Measurements from ENCODE around the gene TMEM150A. TPM values are rescaled to one million over a fixed set of nuclear protein-coding genes. Genes with fewer than 3 reads are reported as not detected.
"Not testable (repeated sequence)": the region's sequence is repeated elsewhere in the genome, so short reads cannot be mapped to it uniquely, and the experiment has no call there.

The TMEM150A gene
- total RNA-seq, 1 experiment from 2014 or later, result 13.3 TPM

- Histone ChIP-seq H3K27me3 (ENCODE audit: low read length) (no peaks in the 10 kb centered on the region), H3K4me2 (ENCODE audit: low read depth, low read length, poor library complexity, severe bottlenecking) (no peak overlapping the region), H3K27ac (ENCODE audit: low read length) (no peak overlapping the region), H4K20me1 (ENCODE audit: insufficient read depth, low read depth, low read length) (no peaks in the 10 kb centered on the region), H3K9ac (ENCODE audit: low read length) (no peak overlapping the region), H3K4me3 (ENCODE audit: low read length) (no peak overlapping the region), H3K9me2 (replicated peaks; ENCODE audit: insufficient read depth, low read length) (no peaks in the 10 kb centered on the region), H3K36me3 (ENCODE audit: insufficient read depth, low read length) (peaks cover 13% of the 10 kb centered on the region; the same call in 1 of the 2 replicates), H3K4me1 (ENCODE audit: low read length) (peaks cover 27% of the 10 kb centered on the region), H3K9me3 (ENCODE audit: low read length) (no peaks in the 10 kb centered on the region), H2AFZ (ENCODE audit: low read length) (no peak overlapping the region), H3K79me2 (ENCODE audit: low read length) (peaks cover 34% of the 10 kb centered on the region)
- DNase-seq, result no peak
Observed at GRCh38 chr2:85607268-85608215, 5.0 kb upstream of the TMEM150A start.

- H3K27ac ChIP-seq (ENCODE audit: low read length), result no peak overlapping the region
- H2AFZ ChIP-seq (ENCODE audit: low read length), result no peak overlapping the region
- no peaks in the 10 kb centered on the region for H3K27me3 ChIP-seq (ENCODE audit: low read length)
- H3K9me3 ChIP-seq (ENCODE audit: low read length), result no peaks in the 10 kb centered on the region
- H3K9me2 ChIP-seq (replicated peaks; ENCODE audit: insufficient read depth, low read length), result no peaks in the 10 kb centered on the region
- peaks cover 22% of the 10 kb centered on the region for H3K79me2 ChIP-seq (ENCODE audit: low read length)
- no peak overlapping the region for H3K9ac ChIP-seq (ENCODE audit: low read length)
- H3K4me1 ChIP-seq (ENCODE audit: low read length), result peaks cover 29% of the 10 kb centered on the region
- H4K20me1 ChIP-seq (ENCODE audit: insufficient read depth, low read depth, low read length), result no peaks in the 10 kb centered on the region
- peaks cover 13% of the 10 kb centered on the region; the same call in 1 of the 2 replicates for H3K36me3 ChIP-seq (ENCODE audit: insufficient read depth, low read length)
- no peak for DNase-seq
- no peak overlapping the region for H3K4me2 ChIP-seq (ENCODE audit: low read depth, low read length, poor library complexity, severe bottlenecking)
- no peak overlapping the region for H3K4me3 ChIP-seq (ENCODE audit: low read length)
Observed at GRCh38 chr2:85606116-85606455, 3.6 kb upstream of the TMEM150A start.

- Histone ChIP-seq H3K4me2 (ENCODE audit: low read depth, low read length, poor library complexity, severe bottlenecking) (no peak overlapping the region), H3K79me2 (ENCODE audit: low read length) (peaks cover 18% of the 10 kb centered on the region), H4K20me1 (ENCODE audit: insufficient read depth, low read depth, low read length) (no peaks in the 10 kb centered on the region), H3K9me2 (replicated peaks; ENCODE audit: insufficient read depth, low read length) (no peaks in the 10 kb centered on the region), H3K4me3 (ENCODE audit: low read length) (no peak overlapping the region), H3K27me3 (ENCODE audit: low read length) (no peaks in the 10 kb centered on the region), H3K9me3 (ENCODE audit: low read length) (no peaks in the 10 kb centered on the region), H2AFZ (ENCODE audit: low read length) (no peak overlapping the region), H3K27ac (ENCODE audit: low read length) (no peak overlapping the region), H3K4me1 (ENCODE audit: low read length) (peaks cover 26% of the 10 kb centered on the region), H3K9ac (ENCODE audit: low read length) (no peak overlapping the region), H3K36me3 (ENCODE audit: insufficient read depth, low read length) (peaks cover 13% of the 10 kb centered on the region; the same call in 1 of the 2 replicates)
- no peak for DNase-seq
Observed at GRCh38 chr2:85605406-85606115, 3.1 kb upstream of the TMEM150A start.

DNA sequence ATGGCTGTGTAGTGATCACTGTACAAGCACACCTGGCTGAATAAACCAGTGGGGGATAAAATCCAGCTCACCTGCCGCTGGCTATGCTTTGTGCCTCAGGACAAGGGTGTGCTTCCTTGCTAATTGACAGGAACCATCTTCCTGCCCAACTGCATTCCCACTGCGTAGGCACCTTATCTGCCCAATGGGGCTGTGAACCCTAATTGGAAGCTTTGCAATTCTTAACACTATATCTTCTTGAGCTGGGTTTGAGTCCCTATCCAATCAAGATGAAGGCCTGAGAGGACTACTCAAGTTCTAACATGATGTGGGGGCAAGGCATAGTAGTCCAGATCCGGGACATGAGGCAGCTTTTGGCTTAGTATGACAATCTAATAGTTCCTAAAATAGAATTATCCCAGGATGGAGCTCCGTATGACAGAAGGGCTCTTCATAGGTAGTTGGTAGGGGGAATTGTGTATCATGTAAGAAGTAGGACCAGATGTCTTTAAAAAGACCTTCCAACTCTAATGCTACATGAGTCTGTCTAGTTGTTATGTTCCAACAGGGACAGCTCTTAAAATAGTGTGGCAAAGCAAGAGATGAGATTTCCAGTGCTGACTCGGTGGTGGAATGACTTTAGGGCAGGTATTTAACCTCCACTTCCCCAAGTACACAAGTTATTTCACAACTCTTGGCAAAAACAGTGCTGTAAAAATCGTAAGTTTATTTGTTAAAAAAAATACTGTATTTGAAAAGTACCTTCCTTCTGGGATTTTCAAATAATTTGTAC is 2.3 kb upstream of the TMEM150A start:
- H3K27ac ChIP-seq (ENCODE audit: low read length), result no peak overlapping the region
- peaks cover 12% of the 10 kb centered on the region; the same call in 1 of the 2 replicates for H3K79me2 ChIP-seq (ENCODE audit: low read length)
- H3K36me3 ChIP-seq (ENCODE audit: insufficient read depth, low read length), result peaks cover 13% of the 10 kb centered on the region; the same call in 1 of the 2 replicates
- no peak for DNase-seq
- no peak overlapping the region for H3K4me2 ChIP-seq (ENCODE audit: low read depth, low read length, poor library complexity, severe bottlenecking)
- H3K9ac ChIP-seq (ENCODE audit: low read length), result no peak overlapping the region
- no peaks in the 10 kb centered on the region for H3K27me3 ChIP-seq (ENCODE audit: low read length)
- H3K9me3 ChIP-seq (ENCODE audit: low read length), result no peaks in the 10 kb centered on the region
- H3K9me2 ChIP-seq (replicated peaks; ENCODE audit: insufficient read depth, low read length), result no peaks in the 10 kb centered on the region
- peaks cover 21% of the 10 kb centered on the region for H3K4me1 ChIP-seq (ENCODE audit: low read length)
- no peak overlapping the region for H2AFZ ChIP-seq (ENCODE audit: low read length)
- no peaks in the 10 kb centered on the region for H4K20me1 ChIP-seq (ENCODE audit: insufficient read depth, low read depth, low read length)
- H3K4me3 ChIP-seq (ENCODE audit: low read length), result no peak overlapping the region

GRCh38 chr2:85604133-85604444 is 1.6 kb upstream of the TMEM150A start:
- not testable (repeated sequence) for H3K79me2 ChIP-seq (ENCODE audit: low read length); H2AFZ ChIP-seq (ENCODE audit: low read length); H3K27me3 ChIP-seq (ENCODE audit: low read length); H3K9me3 ChIP-seq (ENCODE audit: low read length); H3K27ac ChIP-seq (ENCODE audit: low read length); H4K20me1 ChIP-seq (ENCODE audit: insufficient read depth, low read depth, low read length); H3K9me2 ChIP-seq (replicated peaks; ENCODE audit: insufficient read depth, low read length); DNase-seq
- Histone ChIP-seq H3K4me3 (ENCODE audit: low read length) (peak overlapping the region; percentile 70; the same call in 1 of the 2 replicates), H3K4me1 (ENCODE audit: low read length) (peaks cover 21% of the 10 kb centered on the region), H3K36me3 (ENCODE audit: insufficient read depth, low read length) (peaks cover 13% of the 10 kb centered on the region; the same call in 1 of the 2 replicates), H3K4me2 (ENCODE audit: low read depth, low read length, poor library complexity, severe bottlenecking) (peak overlapping the region; percentile 83), H3K9ac (ENCODE audit: low read length) (peak overlapping the region; percentile 13; the same call in 1 of the 2 replicates)

DNA sequence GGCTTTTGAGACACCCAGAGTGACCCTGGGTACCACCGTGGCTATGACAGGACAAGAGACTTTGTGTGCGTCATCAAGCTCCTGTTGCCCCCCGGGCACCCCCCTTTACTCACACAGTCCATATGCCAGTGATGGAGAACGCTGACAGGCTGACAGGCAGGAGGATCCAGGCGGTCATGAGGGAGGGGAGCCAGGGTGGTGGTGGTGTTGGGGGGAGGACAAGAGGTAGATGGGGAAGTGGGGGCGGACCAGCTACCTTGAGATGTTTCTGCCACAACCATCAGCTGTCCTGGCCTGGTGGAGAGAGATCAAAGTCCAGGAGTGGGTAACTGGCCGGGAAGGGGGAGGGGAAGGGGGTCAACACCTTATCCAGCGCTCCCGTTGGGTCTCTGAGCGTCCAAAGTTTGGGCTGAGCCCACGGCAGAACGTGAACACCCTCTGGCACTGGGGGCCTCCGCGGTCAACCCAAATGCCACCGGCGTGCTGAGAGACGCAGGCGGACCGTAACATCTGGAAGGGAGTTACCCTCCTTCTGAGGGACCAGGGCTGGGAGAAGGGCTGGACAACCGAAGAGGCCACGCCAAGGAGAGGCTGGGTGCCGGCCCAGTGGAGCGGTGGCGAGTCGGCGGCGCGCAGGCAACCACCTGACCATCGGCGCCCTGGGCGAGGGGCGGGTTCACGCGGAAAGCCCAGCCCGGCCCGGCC is 575 bp downstream of the TMEM150A start:
- Histone ChIP-seq H3K4me1 (ENCODE audit: low read length) (peaks cover 39% of the 10 kb centered on the region), H2AFZ (ENCODE audit: low read length) (no peak overlapping the region), H3K79me2 (ENCODE audit: low read length) (peaks cover 8% of the 10 kb centered on the region), H3K27me3 (ENCODE audit: low read length) (no peaks in the 10 kb centered on the region), H3K4me3 (ENCODE audit: low read length) (peak overlapping the region; percentile 70), H3K9me2 (replicated peaks; ENCODE audit: insufficient read depth, low read length) (no peaks in the 10 kb centered on the region), H3K4me2 (ENCODE audit: low read depth, low read length, poor library complexity, severe bottlenecking) (peak overlapping the region; percentile 83), H3K36me3 (ENCODE audit: insufficient read depth, low read length) (peaks cover 7% of the 10 kb centered on the region; the same call in 1 of the 2 replicates), H3K9me3 (ENCODE audit: low read length) (no peaks in the 10 kb centered on the region), H3K27ac (ENCODE audit: low read length) (no peak overlapping the region), H4K20me1 (ENCODE audit: insufficient read depth, low read depth, low read length) (0 out of 2 replicates have a peak, but pooled peaks cover 5% of the 10 kb centered on the region), H3K9ac (ENCODE audit: low read length) (peak overlapping the region; percentile 68)
- DNase-seq, result peak; percentile 59

GRCh38 chr2:85600951-85601770 is 1.3 kb downstream of the TMEM150A start:
- Histone ChIP-seq H3K36me3 (ENCODE audit: insufficient read depth, low read length) (peaks cover 12% of the 10 kb centered on the region; the same call in 1 of the 2 replicates), H3K27ac (ENCODE audit: low read length) (no peak overlapping the region), H3K4me1 (ENCODE audit: low read length) (peaks cover 46% of the 10 kb centered on the region), H2AFZ (ENCODE audit: low read length) (no peak overlapping the region), H3K4me3 (ENCODE audit: low read length) (peak overlapping the region; percentile 70; the same call in 1 of the 2 replicates), H4K20me1 (ENCODE audit: insufficient read depth, low read depth, low read length) (peaks cover 12% of the 10 kb centered on the region; the same call in 1 of the 2 replicates), H3K9me2 (replicated peaks; ENCODE audit: insufficient read depth, low read length) (no peaks in the 10 kb centered on the region), H3K9me3 (ENCODE audit: low read length) (no peaks in the 10 kb centered on the region), H3K79me2 (ENCODE audit: low read length) (peaks cover 16% of the 10 kb centered on the region), H3K4me2 (ENCODE audit: low read depth, low read length, poor library complexity, severe bottlenecking) (peak overlapping the region; percentile 83), H3K27me3 (ENCODE audit: low read length) (no peaks in the 10 kb centered on the region), H3K9ac (ENCODE audit: low read length) (peak overlapping the region; percentile 68)
- DNase-seq, result peak; percentile 54

All from Karpas-422 (cell line).